OCI-M2 (cell line): ENCODE results near the gene USP5.

ENCODE experiments used
- DNase-seq: peaks from one replicate; lab custom pipeline; 2025; ENCODE audit not compliant: unreplicated experiment; lab: John Stamatoyannopoulos, UW

Gene USP5

GRCh38 chr12:6909421-6910145 lies 57.6 kb downstream of the USP5 start:
- no peak for DNase-seq

- no peak for DNase-seq
Measured at GRCh38 chr12:6912164-6912935, 60.4 kb downstream of the USP5 start.

- no peak for DNase-seq
Measured at GRCh38 chr12:6914246-6914946, 62.4 kb downstream of the USP5 start, which contains the start of gene ENO2. TSS of gene ENO2 (plus strand) at chr12:6914580. CDS start at chr12:6915833, 1,253 bp downstream.

- no peak for DNase-seq
Measured at GRCh38 chr12:6914947-6915788, 63.2 kb downstream of the USP5 start.

GRCh38 chr12:6915789-6916285 lies 63.9 kb downstream of the USP5 start:
- DNase-seq: no peak
